Stimulated activated CD4-positive, alpha-beta T cell treated with anti-CD3 and anti-CD28 coated beads, TNF-alpha, amount 100 ng/mL, for 4 hours (primary cell): ENCODE data around the gene CDC37.
"Not testable (repeated sequence)": the region's sequence is repeated elsewhere in the genome, so short reads cannot be mapped to it uniquely, and the experiment has no call there.

Source experiments
- DNase-seq, 3 experiments: peaks; one replicate each; pipeline ENCODE4 v3.0.0-alpha.2; 2020; ENCODE audit warnings: low read depth in 3 of 3

CDC37 gene

GRCh38 chr19:10395003-10395402 is 8.3 kb downstream of the CDC37 start:
- DNase-seq, result no peak

GRCh38 chr19:10393137-10393536 is 10.2 kb downstream of the CDC37 start:
- DNase-seq, result no peak

DNA sequence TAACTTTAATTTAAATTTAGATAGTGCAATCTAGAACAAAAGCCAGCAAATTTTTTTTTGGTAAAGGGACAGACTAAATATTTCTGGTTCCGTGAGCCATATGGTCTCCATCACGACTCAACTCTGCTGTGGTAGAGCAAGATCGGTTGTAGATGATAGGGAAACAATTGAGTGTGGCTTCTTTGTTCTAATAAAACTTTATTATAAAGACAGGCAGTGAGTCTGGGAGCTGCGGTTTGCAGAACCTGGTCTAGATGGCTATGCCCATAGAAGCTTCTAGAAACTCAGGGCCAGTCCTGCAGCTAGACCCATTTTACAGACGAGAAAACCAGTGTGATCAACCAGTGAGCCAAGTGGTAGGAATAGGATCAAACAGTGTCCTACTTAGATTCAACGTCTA is 11.2 kb downstream of the CDC37 start:
- DNase-seq, result no peak

GRCh38 chr19:10390652-10391286 is 12.6 kb downstream of the CDC37 start:
- peak in 2 of 3 experiments; percentile 38 to 50 for DNase-seq

GRCh38 chr19:10389863-10390262 is 13.5 kb downstream of the CDC37 start:
- DNase-seq, result no peak

DNA sequence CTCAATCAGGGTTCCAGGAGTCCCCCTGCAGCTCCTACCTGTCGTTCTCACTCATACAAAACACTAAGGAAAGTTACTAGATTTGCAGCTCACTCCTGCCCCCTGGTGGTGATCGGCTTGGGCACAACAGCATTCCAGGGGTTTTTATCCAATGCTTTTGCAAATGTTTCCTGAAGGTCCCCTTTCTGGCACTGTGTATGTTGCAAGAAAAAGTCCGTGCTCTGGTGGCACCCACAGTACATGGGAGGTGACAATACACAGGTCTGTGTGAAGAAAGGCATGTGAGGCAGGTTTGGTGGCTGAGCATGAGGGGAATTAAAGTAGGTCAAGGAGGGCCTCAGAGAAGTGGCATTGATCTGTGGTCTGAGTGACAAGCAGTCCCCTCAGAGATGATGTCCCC is 14.4 kb downstream of the CDC37 start:
- peak; percentile 62 to 87 (median 80) for DNase-seq

- DNase-seq, result no peak
Measured at GRCh38 chr19:10384580-10384979, 18.8 kb downstream of the CDC37 start.

DNA sequence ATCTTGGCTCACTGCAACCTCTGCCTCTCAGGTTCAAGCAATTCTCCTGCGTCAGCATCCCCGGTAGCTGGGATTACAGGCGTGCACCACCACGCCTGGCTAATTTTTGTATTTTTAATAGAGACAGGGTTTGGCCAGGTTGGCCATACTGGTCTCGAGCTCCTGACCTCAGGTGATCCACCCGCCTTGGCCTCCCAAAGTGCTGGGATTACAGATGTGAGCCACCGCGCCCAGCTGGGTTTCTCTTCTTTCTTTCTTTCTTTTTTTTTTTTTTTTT is 20.2 kb downstream of the CDC37 start:
- DNase-seq, result not testable (repeated sequence)

DNA sequence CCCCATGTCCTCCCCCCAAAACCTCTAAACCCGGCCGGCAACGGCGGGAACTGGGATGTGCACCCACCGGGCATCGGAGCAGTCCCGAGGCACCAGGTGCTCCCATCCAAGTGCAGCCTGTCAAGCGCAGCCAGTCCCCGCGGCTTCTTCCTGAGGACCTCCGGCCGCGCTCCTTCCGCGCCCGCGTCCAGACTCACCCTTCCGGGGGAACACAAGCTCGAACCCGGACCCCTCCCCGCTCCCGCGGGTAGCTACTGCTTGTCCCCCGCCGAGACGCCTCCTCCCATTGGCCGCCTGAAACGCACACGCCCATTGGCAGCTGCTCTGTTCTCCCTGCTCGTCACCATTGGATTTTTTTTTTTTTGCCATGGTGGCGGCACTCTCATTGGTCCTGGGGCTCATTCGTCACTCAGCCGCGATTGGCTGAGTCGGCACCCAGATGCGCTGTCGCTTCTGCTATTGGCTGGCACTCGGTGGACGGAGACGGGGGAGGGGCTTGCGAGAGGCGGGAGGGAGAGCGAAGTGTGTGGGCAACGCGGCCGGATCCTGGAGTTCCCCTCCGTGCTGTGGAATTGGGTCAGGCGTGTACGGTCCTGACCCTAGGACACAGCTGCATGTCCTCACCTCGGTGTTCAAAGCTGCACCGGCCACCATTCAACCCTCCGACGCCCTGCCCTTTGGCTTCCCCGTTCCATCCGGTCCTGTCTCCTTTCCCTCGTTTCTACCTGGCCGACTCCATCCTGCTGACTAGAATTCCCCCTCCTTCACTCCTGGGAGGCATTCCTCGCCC is 22.8 kb downstream of the CDC37 start, which contains the start of gene TYK2:
TYK2 (minus strand) TSS at position 260 of the 790 bp plus-strand sequence. CDS start 2,166 bp downstream, outside the sequence.
- peak; percentile 92 to 93 (median 93) for DNase-seq

GRCh38 chr19:10379880-10380312 is 23.4 kb downstream of the CDC37 start:
- DNase-seq, result no peak

- no peak for DNase-seq
Measured at GRCh38 chr19:10378124-10378523, 25.2 kb downstream of the CDC37 start.

DNA sequence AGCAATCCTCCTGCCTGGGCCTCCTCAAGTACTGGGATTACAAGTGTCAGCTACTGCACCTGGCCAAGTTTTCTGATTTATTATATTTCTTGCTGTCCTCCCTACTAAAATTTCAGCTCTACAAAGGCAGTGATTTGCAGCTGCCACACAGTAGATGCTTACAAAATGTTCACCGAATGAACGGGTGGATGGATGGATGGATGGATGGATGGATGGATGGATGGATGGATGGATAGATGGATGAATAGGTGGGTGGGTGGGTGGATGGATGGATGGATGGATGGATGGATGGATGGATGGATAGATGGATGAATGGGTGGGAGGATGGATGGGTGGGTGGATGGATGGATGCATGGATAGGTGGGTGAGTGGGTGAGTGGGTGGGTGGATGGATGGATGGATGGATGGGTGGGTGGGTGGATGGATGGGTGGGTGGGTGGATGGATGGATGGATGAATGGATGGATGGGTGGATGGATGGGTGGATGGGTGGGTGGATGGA is 26.2 kb downstream of the CDC37 start:
- not testable (repeated sequence) for DNase-seq

GRCh38 chr19:10374931-10375330 is 28.4 kb downstream of the CDC37 start:
- no peak for DNase-seq

DNA sequence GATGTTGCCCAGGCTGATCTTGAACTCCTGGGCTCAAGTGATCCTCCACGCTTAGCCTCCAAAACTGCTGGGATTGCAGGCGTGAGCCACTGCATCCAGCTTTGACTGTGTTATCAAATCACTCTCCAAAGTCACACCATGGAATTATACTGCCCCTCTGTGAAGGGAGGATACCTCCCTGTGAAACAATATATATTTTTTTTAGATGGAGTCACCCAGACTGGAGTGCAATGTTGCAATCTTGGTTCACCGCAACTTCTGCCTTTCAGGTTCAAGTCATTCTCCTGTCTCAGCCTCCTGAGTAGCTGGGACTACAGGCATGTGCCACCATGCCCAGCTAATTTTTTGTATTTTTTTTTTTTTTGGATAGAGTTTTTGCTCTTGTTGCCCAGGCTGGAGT is 30.7 kb downstream of the CDC37 start:
- DNase-seq, result no peak

GRCh38 chr19:10368101-10368803 is 35.1 kb downstream of the CDC37 start:
- DNase-seq, result no peak

DNA sequence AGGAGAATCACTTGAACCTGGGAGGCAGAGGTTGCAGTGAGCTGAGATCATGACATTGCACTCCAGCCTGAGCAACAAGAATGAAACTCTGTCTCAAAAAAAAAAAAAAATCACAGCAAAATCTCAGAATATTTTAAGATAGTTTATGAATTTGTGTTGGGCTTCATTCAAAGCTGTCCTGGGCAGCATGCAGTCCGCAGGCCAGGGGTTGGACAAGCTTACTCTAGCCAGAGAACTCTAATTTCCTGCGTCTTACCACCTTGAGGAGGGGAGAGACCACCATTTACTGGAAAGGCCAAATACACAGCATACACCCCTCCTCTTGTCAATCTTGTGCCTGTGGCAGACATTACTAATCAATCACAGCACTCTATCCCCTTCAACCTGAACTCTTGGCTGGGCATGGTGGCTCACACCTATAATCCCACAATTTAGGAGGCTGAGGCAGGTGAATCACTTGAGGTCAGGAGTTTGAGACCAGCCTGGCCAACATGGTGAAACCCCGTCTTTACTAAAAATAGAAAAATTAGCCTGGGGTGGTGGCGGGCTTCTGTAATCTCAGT is 36.3 kb downstream of the CDC37 start:
- DNase-seq, result not testable (repeated sequence)

GRCh38 chr19:10365518-10365917 is 37.8 kb downstream of the CDC37 start:
- DNase-seq, result no peak

- DNase-seq, result no peak
Measured at GRCh38 chr19:10364644-10365043, 38.7 kb downstream of the CDC37 start.

DNA sequence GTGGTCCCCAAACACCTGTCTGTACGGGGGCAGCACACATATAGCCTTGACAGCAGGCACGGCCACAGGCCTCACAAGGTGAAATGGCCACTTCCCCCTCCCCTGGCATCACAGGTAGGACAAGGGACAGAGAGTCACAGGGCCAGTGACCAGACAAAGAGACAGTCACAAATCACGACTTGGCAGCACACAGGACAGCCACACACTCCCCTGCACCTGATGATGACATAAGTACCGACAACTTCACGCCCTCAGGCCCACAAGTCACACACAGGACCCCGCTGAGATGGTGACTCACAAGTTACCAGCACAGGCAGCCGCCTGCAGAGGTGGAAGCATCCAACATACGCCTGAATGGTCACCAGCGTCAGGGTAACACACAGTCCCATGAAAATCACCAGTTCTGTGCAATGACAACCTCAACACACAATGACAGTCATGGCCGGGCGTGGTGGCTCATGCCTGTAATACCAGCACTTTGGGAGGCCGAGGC is 39.5 kb downstream of the CDC37 start:
- no peak for DNase-seq

DNA sequence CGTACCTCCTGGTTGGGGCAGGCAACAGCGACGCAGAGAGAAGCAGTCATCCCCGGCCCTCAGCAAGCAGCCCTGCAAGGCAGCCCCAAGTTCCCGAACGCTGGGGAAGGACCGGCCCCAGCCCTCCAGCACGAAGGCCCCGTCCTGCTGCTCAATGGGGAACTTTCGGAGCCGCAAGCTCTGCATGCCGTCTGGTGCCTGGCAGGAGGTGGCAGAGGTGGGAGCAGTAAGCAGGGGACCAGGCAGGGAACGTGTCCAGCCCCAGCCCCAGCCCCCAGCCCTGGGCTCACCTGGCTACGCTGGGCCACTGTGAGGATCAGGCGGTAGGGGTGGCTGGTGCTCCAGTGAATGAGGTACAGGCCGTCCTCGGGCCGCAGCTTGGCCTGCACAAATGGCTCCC is 41.1 kb downstream of the CDC37 start:
- no peak for DNase-seq

GRCh38 chr19:10361569-10362011 is 41.8 kb downstream of the CDC37 start:
- no peak for DNase-seq

DNA sequence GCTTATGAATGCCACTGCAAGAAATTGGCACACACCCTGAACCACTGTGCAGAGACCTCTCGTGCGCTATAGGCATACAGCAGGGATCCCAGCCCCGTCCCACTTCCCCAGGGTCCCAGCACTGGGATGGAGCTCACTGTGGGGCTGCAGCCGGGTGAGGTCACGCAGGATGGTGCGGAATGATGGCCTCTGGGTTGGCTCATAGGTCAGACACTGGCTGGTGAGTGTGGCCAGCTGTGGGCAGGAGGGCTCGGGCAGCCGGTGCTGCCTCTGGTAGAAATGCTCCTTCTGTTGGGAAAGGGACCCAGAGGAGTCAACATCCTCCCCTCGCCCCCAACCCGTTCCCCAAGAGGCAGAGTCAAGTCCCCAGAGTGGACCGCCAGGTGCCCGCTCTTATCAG is 46.9 kb downstream of the CDC37 start:
- DNase-seq, result no peak
